Breast epithelium (tissue), 3 donors: ENCODE data around the gene CCT3.

Experiments
- POLR2A ChIP-seq: fragments of 450-650 bp; IDR thresholded peaks from one replicate; pipeline ENCODE4 v1.6.1; 2016; ENCODE audit warnings: antibody characterized with exemption, mild to moderate bottlenecking, moderate library complexity
- POLR2AphosphoS5 ChIP-seq, 3 donors: sonication (generic); formaldehyde crosslinking; IDR thresholded peaks; one replicate each; pipeline ENCODE4 v1.6.1; 2017; ENCODE audit warnings: antibody characterized with exemption in 3 of 3
- TF ChIP-seq, protein P1 (sequence below), 3 donors: fragments of 450-650 bp; IDR thresholded peaks; one replicate each; pipeline ENCODE4 v1.5.1; 2016 to 2017; ENCODE audit warnings: antibody characterized with exemption in 3 of 3, mild to moderate bottlenecking in 3 of 3, moderate library complexity in 3 of 3

DNA sequence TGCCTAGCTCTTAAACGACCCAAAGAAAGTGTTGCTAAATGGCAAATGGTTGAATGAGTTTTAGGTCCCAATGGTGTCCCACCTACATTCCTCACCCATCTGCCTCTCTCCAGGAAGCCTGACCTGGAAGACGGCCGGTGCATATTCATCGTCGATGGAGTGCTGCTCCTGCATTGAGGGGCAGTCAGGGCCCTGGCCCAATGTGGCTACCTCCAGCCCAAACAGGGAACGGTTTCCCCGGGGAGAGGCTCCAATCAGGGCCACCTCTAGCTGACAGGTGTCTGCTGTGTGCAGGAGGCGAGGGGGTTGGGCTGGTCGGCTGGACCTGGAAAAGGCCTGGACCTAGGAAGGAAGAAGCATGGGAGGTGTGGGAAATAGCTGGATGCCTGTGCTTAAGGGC is 44.2 kb downstream of the CCT3 start:
- TF ChIP-seq POLR2A: no peak
- TF ChIP-seq, protein P1, sequence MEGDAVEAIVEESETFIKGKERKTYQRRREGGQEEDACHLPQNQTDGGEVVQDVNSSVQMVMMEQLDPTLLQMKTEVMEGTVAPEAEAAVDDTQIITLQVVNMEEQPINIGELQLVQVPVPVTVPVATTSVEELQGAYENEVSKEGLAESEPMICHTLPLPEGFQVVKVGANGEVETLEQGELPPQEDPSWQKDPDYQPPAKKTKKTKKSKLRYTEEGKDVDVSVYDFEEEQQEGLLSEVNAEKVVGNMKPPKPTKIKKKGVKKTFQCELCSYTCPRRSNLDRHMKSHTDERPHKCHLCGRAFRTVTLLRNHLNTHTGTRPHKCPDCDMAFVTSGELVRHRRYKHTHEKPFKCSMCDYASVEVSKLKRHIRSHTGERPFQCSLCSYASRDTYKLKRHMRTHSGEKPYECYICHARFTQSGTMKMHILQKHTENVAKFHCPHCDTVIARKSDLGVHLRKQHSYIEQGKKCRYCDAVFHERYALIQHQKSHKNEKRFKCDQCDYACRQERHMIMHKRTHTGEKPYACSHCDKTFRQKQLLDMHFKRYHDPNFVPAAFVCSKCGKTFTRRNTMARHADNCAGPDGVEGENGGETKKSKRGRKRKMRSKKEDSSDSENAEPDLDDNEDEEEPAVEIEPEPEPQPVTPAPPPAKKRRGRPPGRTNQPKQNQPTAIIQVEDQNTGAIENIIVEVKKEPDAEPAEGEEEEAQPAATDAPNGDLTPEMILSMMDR (IDR thresholded peaks at IDR 0.05): no peak
- no peak for TF ChIP-seq POLR2AphosphoS5 (IDR thresholded peaks at IDR 0.05)
